Measurements from ENCODE around the gene THAP8.
A peak's percentile ranks its signal among the peaks of the same experiment; 100 is the strongest.
"Not testable (repeated sequence)": the region's sequence is repeated elsewhere in the genome, so short reads cannot be mapped to it uniquely, and the experiment has no call there.

THAP8 gene

GRCh38 chr19:36072081-36072480 is 18.0 kb upstream of the THAP8 start:
- no peaks in the 10 kb centered on the region for H3K4me1 ChIP-seq (ENCODE audit: control extremely low read depth in 1 of 4, control insufficient read depth in 4 of 4, insufficient read depth in 4 of 4, low read length in 3 of 4)
- no peak overlapping the region for H3K4me3 ChIP-seq (ENCODE audit: control insufficient read depth in 1 of 7, extremely low read depth in 1 of 7, insufficient read depth in 4 of 7, low read depth in 2 of 7, low read length in 6 of 7)
- H3K27ac ChIP-seq (ENCODE audit: insufficient read depth in 1 of 2, low read depth in 1 of 2, low read length in 2 of 2, poor library complexity in 1 of 2, severe bottlenecking in 2 of 2) = no peak overlapping the region
- no peaks in the 10 kb centered on the region for H3K9me3 ChIP-seq (ENCODE audit: control extremely low read depth in 1 of 5, control insufficient read depth in 4 of 5, insufficient read depth in 2 of 5, low read depth in 1 of 5, low read length in 4 of 5)
- CTCF ChIA-PET = interaction anchor here (1.6 kb wide), 1 partner anchor 11 kb away, joined by 5 read pairs; no protein-coding TSS in a partner anchor
- 82% methylated on average over 8 of the region's 8 CpGs for WGBS (ENCODE audit: insufficient coverage)
- H3K36me3 ChIP-seq (ENCODE audit: control insufficient read depth in 4 of 4, insufficient read depth in 4 of 4, low read length in 3 of 4) = peaks cover 5 to 70% (median 25%) of the 10 kb centered on the region in 4 experiments
- POLR2A ChIA-PET = no interaction called here
- no peak for DNase-seq
- no peaks in the 10 kb centered on the region for H3K27me3 ChIP-seq (replicated peaks in 2 of 5; ENCODE audit: control insufficient read depth in 4 of 5, insufficient read depth in 5 of 5, low read length in 4 of 5)

- H3K9me3 ChIP-seq (ENCODE audit: control extremely low read depth in 1 of 5, control insufficient read depth in 4 of 5, insufficient read depth in 2 of 5, low read depth in 1 of 5, low read length in 4 of 5); H3K4me3 ChIP-seq (ENCODE audit: control insufficient read depth in 1 of 7, extremely low read depth in 1 of 7, insufficient read depth in 4 of 7, low read depth in 2 of 7, low read length in 6 of 7); DNase-seq; H3K4me1 ChIP-seq (ENCODE audit: control extremely low read depth in 1 of 4, control insufficient read depth in 4 of 4, insufficient read depth in 4 of 4, low read length in 3 of 4); H3K27ac ChIP-seq (ENCODE audit: insufficient read depth in 1 of 2, low read depth in 1 of 2, low read length in 2 of 2, poor library complexity in 1 of 2, severe bottlenecking in 2 of 2); CTCF ChIA-PET; H3K27me3 ChIP-seq (replicated peaks in 2 of 5; ENCODE audit: control insufficient read depth in 4 of 5, insufficient read depth in 5 of 5, low read length in 4 of 5); POLR2A ChIA-PET: not testable (repeated sequence)
- H3K36me3 ChIP-seq (ENCODE audit: control insufficient read depth in 4 of 4, insufficient read depth in 4 of 4, low read length in 3 of 4) = peaks cover 10 to 69% (median 34%) of the 10 kb centered on the region in 4 experiments
- WGBS (ENCODE audit: insufficient coverage) = 96% methylated on average over 19 of the region's 57 CpGs
Measured at GRCh38 chr19:36068810-36069499, 14.9 kb upstream of the THAP8 start.

- peaks cover 7 to 66% (median 33%) of the 10 kb centered on the region in 4 experiments for H3K36me3 ChIP-seq (ENCODE audit: control insufficient read depth in 4 of 4, insufficient read depth in 4 of 4, low read length in 3 of 4)
- no peaks in the 10 kb centered on the region for H3K4me1 ChIP-seq (ENCODE audit: control extremely low read depth in 1 of 4, control insufficient read depth in 4 of 4, insufficient read depth in 4 of 4, low read length in 3 of 4)
- ChIA-PET POLR2A (no interaction called here), CTCF (no interaction called here)
- no peak overlapping the region for H3K4me3 ChIP-seq (ENCODE audit: control insufficient read depth in 1 of 7, extremely low read depth in 1 of 7, insufficient read depth in 4 of 7, low read depth in 2 of 7, low read length in 6 of 7)
- 93% methylated on average over 10 of the region's 11 CpGs for WGBS (ENCODE audit: insufficient coverage)
- no peaks in the 10 kb centered on the region for H3K9me3 ChIP-seq (ENCODE audit: control extremely low read depth in 1 of 5, control insufficient read depth in 4 of 5, insufficient read depth in 2 of 5, low read depth in 1 of 5, low read length in 4 of 5)
- DNase-seq = no peak
- H3K27me3 ChIP-seq (replicated peaks in 2 of 5; ENCODE audit: control insufficient read depth in 4 of 5, insufficient read depth in 5 of 5, low read length in 4 of 5) = no peaks in the 10 kb centered on the region
- H3K27ac ChIP-seq (ENCODE audit: insufficient read depth in 1 of 2, low read depth in 1 of 2, low read length in 2 of 2, poor library complexity in 1 of 2, severe bottlenecking in 2 of 2) = no peak overlapping the region
Measured at GRCh38 chr19:36067681-36068080, 13.6 kb upstream of the THAP8 start.

GRCh38 chr19:36064826-36065225 is 10.7 kb upstream of the THAP8 start:
- 89% methylated on average over 6 of the region's 8 CpGs for WGBS (ENCODE audit: insufficient coverage)
- Histone ChIP-seq H3K4me1 (ENCODE audit: control extremely low read depth in 1 of 4, control insufficient read depth in 4 of 4, insufficient read depth in 4 of 4, low read length in 3 of 4) (no peaks in the 10 kb centered on the region), H3K4me3 (ENCODE audit: control insufficient read depth in 1 of 7, extremely low read depth in 1 of 7, insufficient read depth in 4 of 7, low read depth in 2 of 7, low read length in 6 of 7) (no peak overlapping the region), H3K9me3 (ENCODE audit: control extremely low read depth in 1 of 5, control insufficient read depth in 4 of 5, insufficient read depth in 2 of 5, low read depth in 1 of 5, low read length in 4 of 5) (no peaks in the 10 kb centered on the region), H3K36me3 (ENCODE audit: control insufficient read depth in 4 of 4, insufficient read depth in 4 of 4, low read length in 3 of 4) (peaks cover 5 to 68% (median 34%) of the 10 kb centered on the region in 4 experiments), H3K27ac (ENCODE audit: insufficient read depth in 1 of 2, low read depth in 1 of 2, low read length in 2 of 2, poor library complexity in 1 of 2, severe bottlenecking in 2 of 2) (no peak overlapping the region), H3K27me3 (replicated peaks in 2 of 5; ENCODE audit: control insufficient read depth in 4 of 5, insufficient read depth in 5 of 5, low read length in 4 of 5) (no peaks in the 10 kb centered on the region)
- CTCF ChIA-PET = interaction anchor here (0.6 kb wide), 1 partner anchor 68 kb away, joined by 3 read pairs; no protein-coding TSS in a partner anchor
- POLR2A ChIA-PET = no interaction called here
- no peak for DNase-seq

GRCh38 chr19:36061367-36061766 is 7.3 kb upstream of the THAP8 start:
- H3K4me1 ChIP-seq (ENCODE audit: control extremely low read depth in 1 of 4, control insufficient read depth in 4 of 4, insufficient read depth in 4 of 4, low read length in 3 of 4) = peaks cover 0 to 5% (median 0%) of the 10 kb centered on the region in 4 experiments
- no peaks in the 10 kb centered on the region for H3K27me3 ChIP-seq (replicated peaks in 2 of 5; ENCODE audit: control insufficient read depth in 4 of 5, insufficient read depth in 5 of 5, low read length in 4 of 5)
- ChIA-PET POLR2A (no interaction called here), CTCF (interaction anchor here (0.8 to 1.8 kb wide), 9 partner anchors 11 to 108 kb away, joined by 3 to 9 read pairs (median 3); no protein-coding TSS in a partner anchor)
- H3K9me3 ChIP-seq (ENCODE audit: control extremely low read depth in 1 of 5, control insufficient read depth in 4 of 5, insufficient read depth in 2 of 5, low read depth in 1 of 5, low read length in 4 of 5) = no peaks in the 10 kb centered on the region
- 100% methylated on average over 1 of the region's 2 CpGs for WGBS (ENCODE audit: insufficient coverage)
- H3K36me3 ChIP-seq (ENCODE audit: control insufficient read depth in 4 of 4, insufficient read depth in 4 of 4, low read length in 3 of 4) = peaks cover 5 to 70% (median 37%) of the 10 kb centered on the region in 4 experiments
- H3K27ac ChIP-seq (ENCODE audit: insufficient read depth in 1 of 2, low read depth in 1 of 2, low read length in 2 of 2, poor library complexity in 1 of 2, severe bottlenecking in 2 of 2) = no peak overlapping the region
- DNase-seq = no peak
- H3K4me3 ChIP-seq (ENCODE audit: control insufficient read depth in 1 of 7, extremely low read depth in 1 of 7, insufficient read depth in 4 of 7, low read depth in 2 of 7, low read length in 6 of 7) = no peak overlapping the region

- peak; percentile 16 to 49 (median 41) for DNase-seq
- Histone ChIP-seq H3K4me1 (ENCODE audit: control extremely low read depth in 1 of 4, control insufficient read depth in 4 of 4, insufficient read depth in 4 of 4, low read length in 3 of 4) (peaks cover 0 to 14% (median 6%) of the 10 kb centered on the region in 4 experiments), H3K36me3 (ENCODE audit: control insufficient read depth in 4 of 4, insufficient read depth in 4 of 4, low read length in 3 of 4) (peaks cover 0 to 61% (median 33%) of the 10 kb centered on the region in 4 experiments), H3K27me3 (replicated peaks in 2 of 5; ENCODE audit: control insufficient read depth in 4 of 5, insufficient read depth in 5 of 5, low read length in 4 of 5) (no peaks in the 10 kb centered on the region), H3K4me3 (ENCODE audit: control insufficient read depth in 1 of 7, extremely low read depth in 1 of 7, insufficient read depth in 4 of 7, low read depth in 2 of 7, low read length in 6 of 7) (no peak overlapping the region), H3K27ac (ENCODE audit: insufficient read depth in 1 of 2, low read depth in 1 of 2, low read length in 2 of 2, poor library complexity in 1 of 2, severe bottlenecking in 2 of 2) (no peak overlapping the region), H3K9me3 (ENCODE audit: control extremely low read depth in 1 of 5, control insufficient read depth in 4 of 5, insufficient read depth in 2 of 5, low read depth in 1 of 5, low read length in 4 of 5) (no peaks in the 10 kb centered on the region)
- CTCF ChIA-PET = interaction anchor here (0.8 to 1.8 kb wide), 7 partner anchors 10 to 109 kb away, joined by 3 to 9 read pairs (median 3); no protein-coding TSS in a partner anchor
- WGBS (ENCODE audit: insufficient coverage) = 93% methylated on average over 4 of the region's 4 CpGs
- POLR2A ChIA-PET = no interaction called here
Measured at GRCh38 chr19:36060430-36060829, 6.3 kb upstream of the THAP8 start.

GRCh38 chr19:36059180-36059910 is 5.3 kb upstream of the THAP8 start:
- no peak for DNase-seq
- CTCF ChIA-PET = interaction anchor here (0.9 to 1.3 kb wide), 4 partner anchors 12 to 68 kb away, joined by 3 read pairs; no protein-coding TSS in a partner anchor
- Histone ChIP-seq H3K4me3 (ENCODE audit: control insufficient read depth in 1 of 7, extremely low read depth in 1 of 7, insufficient read depth in 4 of 7, low read depth in 2 of 7, low read length in 6 of 7) (no peak overlapping the region), H3K27me3 (replicated peaks in 2 of 5; ENCODE audit: control insufficient read depth in 4 of 5, insufficient read depth in 5 of 5, low read length in 4 of 5) (no peaks in the 10 kb centered on the region), H3K4me1 (ENCODE audit: control extremely low read depth in 1 of 4, control insufficient read depth in 4 of 4, insufficient read depth in 4 of 4, low read length in 3 of 4) (peaks cover 0 to 17% (median 9%) of the 10 kb centered on the region in 4 experiments), H3K9me3 (ENCODE audit: control extremely low read depth in 1 of 5, control insufficient read depth in 4 of 5, insufficient read depth in 2 of 5, low read depth in 1 of 5, low read length in 4 of 5) (no peaks in the 10 kb centered on the region), H3K27ac (ENCODE audit: insufficient read depth in 1 of 2, low read depth in 1 of 2, low read length in 2 of 2, poor library complexity in 1 of 2, severe bottlenecking in 2 of 2) (no peak overlapping the region), H3K36me3 (ENCODE audit: control insufficient read depth in 4 of 4, insufficient read depth in 4 of 4, low read length in 3 of 4) (peaks cover 0 to 54% (median 33%) of the 10 kb centered on the region in 4 experiments)
- POLR2A ChIA-PET = no interaction called here
- WGBS (ENCODE audit: insufficient coverage) = 100% methylated on average over 4 of the region's 6 CpGs
